Measurements from ENCODE around the gene USP53.

- TF ChIP-seq, protein P1, sequence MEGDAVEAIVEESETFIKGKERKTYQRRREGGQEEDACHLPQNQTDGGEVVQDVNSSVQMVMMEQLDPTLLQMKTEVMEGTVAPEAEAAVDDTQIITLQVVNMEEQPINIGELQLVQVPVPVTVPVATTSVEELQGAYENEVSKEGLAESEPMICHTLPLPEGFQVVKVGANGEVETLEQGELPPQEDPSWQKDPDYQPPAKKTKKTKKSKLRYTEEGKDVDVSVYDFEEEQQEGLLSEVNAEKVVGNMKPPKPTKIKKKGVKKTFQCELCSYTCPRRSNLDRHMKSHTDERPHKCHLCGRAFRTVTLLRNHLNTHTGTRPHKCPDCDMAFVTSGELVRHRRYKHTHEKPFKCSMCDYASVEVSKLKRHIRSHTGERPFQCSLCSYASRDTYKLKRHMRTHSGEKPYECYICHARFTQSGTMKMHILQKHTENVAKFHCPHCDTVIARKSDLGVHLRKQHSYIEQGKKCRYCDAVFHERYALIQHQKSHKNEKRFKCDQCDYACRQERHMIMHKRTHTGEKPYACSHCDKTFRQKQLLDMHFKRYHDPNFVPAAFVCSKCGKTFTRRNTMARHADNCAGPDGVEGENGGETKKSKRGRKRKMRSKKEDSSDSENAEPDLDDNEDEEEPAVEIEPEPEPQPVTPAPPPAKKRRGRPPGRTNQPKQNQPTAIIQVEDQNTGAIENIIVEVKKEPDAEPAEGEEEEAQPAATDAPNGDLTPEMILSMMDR (IDR thresholded peaks at IDR 0.05): peak in 4 of 6 experiments; percentile 18 to 31 (median 28)
- TF ChIP-seq POLR2A (IDR thresholded peaks at IDR 0.05): no peak
These were observed 101.8 kb downstream of the USP53 start for GRCh38 chr4:119314356-119314755.

Data from thyroid gland (tissue), 4 donors.